GM23338 (cell line): ENCODE data around the gene AK3. TPM values are rescaled to one million over a fixed set of nuclear protein-coding genes. Genes with fewer than 3 reads are reported as not detected.

Experiments
- ATAC-seq: fragments of 200-7000 bp; cut with Tn5 transposase; 3 replicates; pipeline ENCODE4 v1.9.1; 2020
- DNase-seq: peaks from one replicate; pipeline ENCODE4 v3.0.0-alpha.2; 2015; ENCODE audit warnings: low spot score
- H2AFZ ChIP-seq: fragments of 200-600 bp; sonication (generic); 2 replicates; pipeline ENCODE4 v1.8.0; 2016; ENCODE audit warnings: antibody characterized with exemption, mild to moderate bottlenecking, moderate library complexity
- H3F3A ChIP-seq: fragments of 200-600 bp; sonication (generic); replicated peaks from 2 replicates; pipeline ENCODE4 v1.8.0; 2017; ENCODE audit warnings: antibody characterized with exemption, mixed run types, low read depth
- H3K27ac ChIP-seq: fragments of 200-600 bp; sonication (generic); 2 replicates; pipeline ENCODE4 v1.6.1; 2016; ENCODE audit warnings: low read depth
- H3K27me3 ChIP-seq: fragments of 200-600 bp; sonication (generic); 2 replicates; pipeline ENCODE4 v1.8.0; 2016; ENCODE audit warnings: mild to moderate bottlenecking, mixed run types, moderate library complexity; ENCODE audit not compliant: insufficient read depth
- H3K36me3 ChIP-seq: fragments of 200-600 bp; sonication (generic); 2 replicates; pipeline ENCODE4 v1.8.0; 2016; ENCODE audit warnings: mild to moderate bottlenecking; ENCODE audit not compliant: insufficient read depth
- H3K4me1 ChIP-seq: fragments of 200-600 bp; sonication (generic); 2 replicates; pipeline ENCODE4 v1.8.0; 2016; ENCODE audit warnings: mild to moderate bottlenecking, moderate library complexity; ENCODE audit not compliant: insufficient read depth
- H3K4me2 ChIP-seq: fragments of 200-600 bp; sonication (generic); 2 replicates; pipeline ENCODE4 v1.7.1; 2017; ENCODE audit warnings: mixed run types
- H3K4me3 ChIP-seq: fragments of 200-600 bp; sonication (generic); 2 replicates; pipeline ENCODE4 v1.6.1; 2016; ENCODE audit warnings: mixed run types
- H3K79me2 ChIP-seq: fragments of 200-600 bp; sonication (generic); replicated peaks from 2 replicates; pipeline ENCODE4 v1.8.0; 2017; ENCODE audit warnings: mild to moderate bottlenecking; ENCODE audit not compliant: insufficient read depth
- H3K9me2 ChIP-seq: fragments of 200-600 bp; sonication (generic); 2 replicates; pipeline ENCODE4 v1.8.0; 2017; ENCODE audit not compliant: insufficient read depth
- H4K20me1 ChIP-seq: fragments of 200-600 bp; sonication (generic); replicated peaks from 2 replicates; pipeline ENCODE4 v1.8.0; 2017; ENCODE audit warnings: mild to moderate bottlenecking; ENCODE audit not compliant: insufficient read depth
- H3K27ac Mint-ChIP-seq: 2 replicates; pipeline ENCODE4 v1.8.0; 2020; ENCODE audit warnings: inconsistent platforms, mild to moderate bottlenecking, moderate library complexity, mixed read lengths
- H3K27me3 Mint-ChIP-seq: 3 replicates; pipeline ENCODE4 v1.8.0; 2022; ENCODE audit warnings: low read depth, mild to moderate bottlenecking, moderate library complexity, mixed read lengths, inconsistent platforms; ENCODE audit not compliant: insufficient read depth, poor library complexity
- H3K36me3 Mint-ChIP-seq: 3 replicates; pipeline ENCODE4 v1.8.0; 2021; ENCODE audit warnings: low read depth, mild to moderate bottlenecking, inconsistent platforms, moderate library complexity, mixed read lengths
- H3K4me1 Mint-ChIP-seq: 3 replicates; pipeline ENCODE4 v1.8.0; 2020; ENCODE audit warnings: mild to moderate bottlenecking, inconsistent platforms, mixed read lengths
- H3K4me3 Mint-ChIP-seq: 3 replicates; pipeline ENCODE4 v1.8.0; 2021; ENCODE audit warnings: moderate library complexity, mild to moderate bottlenecking, inconsistent platforms, mixed read lengths
- H3K9me3 Mint-ChIP-seq: 3 replicates; pipeline ENCODE4 v1.8.0; 2020; ENCODE audit warnings: moderate library complexity, mild to moderate bottlenecking, inconsistent platforms, mixed read lengths
- EZH2phosphoT487 ChIP-seq: fragments of 200-600 bp; sonication (generic); IDR thresholded peaks from one replicate; pipeline ENCODE4 v1.8.1; 2018; ENCODE audit warnings: antibody characterized with exemption; ENCODE audit not compliant: unreplicated experiment
- JUNB ChIP-seq: IDR thresholded peaks from one replicate; pipeline ENCODE4 v1.6.1; 2016; ENCODE audit warnings: antibody characterized with exemption; ENCODE audit not compliant: unreplicated experiment
- POLR2AphosphoS5 ChIP-seq: IDR thresholded peaks from 2 replicates; pipeline ENCODE4 v1.6.1; 2016; ENCODE audit warnings: antibody characterized with exemption, low read depth
- STAT1 ChIP-seq: IDR thresholded peaks from one replicate; pipeline ENCODE4 v1.6.1; 2016; ENCODE audit warnings: antibody characterized with exemption; ENCODE audit not compliant: unreplicated experiment
- ZNF331 ChIP-seq: fragments of 250-450 bp; sonication (Bioruptor Pico); IDR thresholded peaks from 2 replicates; pipeline ENCODE4 v1.5.0; 2020; ENCODE audit warnings: low read depth, mild to moderate bottlenecking, moderate library complexity
- polyA plus RNA-seq: library from polyadenylated mRNA; unstranded; fragments of >200 nt; fragmentation: Nextera tagmentation; extraction: Ambion mirVana; gene quantifications from 2 replicates; pipeline ENCODE4 v1.2.1, GENCODE V29; 2016
- total RNA-seq: library from RNA; depleted of rRNA; stranded (reverse); fragments of >200 nt; shearing (Covaris generic); gene quantifications from 2 replicates; pipeline ENCODE4 v1.2.3, GENCODE V29; 2014
- TF ChIP-seq, protein P1 (sequence below): IDR thresholded peaks from one replicate; pipeline ENCODE4 v1.6.1; 2018; ENCODE audit warnings: antibody characterized with exemption; ENCODE audit not compliant: unreplicated experiment
- TF ChIP-seq, protein P2 (sequence below): IDR thresholded peaks from 2 replicates; pipeline ENCODE4 v1.6.1; 2016; ENCODE audit warnings: antibody characterized with exemption
- TF ChIP-seq, protein P3 (sequence below): fragments of 250-450 bp; sonication (Bioruptor Pico); IDR thresholded peaks from 2 replicates; pipeline ENCODE4 v1.5.0; 2020; ENCODE audit warnings: mild to moderate bottlenecking, moderate library complexity

AK3 gene
- total and polyA plus RNA-seq, 2 experiments from 2014 or later: 30.1 to 40.2 TPM

- Histone ChIP-seq H2AFZ (no peak overlapping the region), H3F3A (no peaks in the 10 kb centered on the region), H4K20me1 (no peaks in the 10 kb centered on the region), H3K4me1 (no peaks in the 10 kb centered on the region), H3K27ac (no peak overlapping the region), H3K36me3 (peaks cover 18% of the 10 kb centered on the region), H3K79me2 (no peaks in the 10 kb centered on the region; the same call in 1 of the 2 replicates), H3K4me3 (no peak overlapping the region), H3K27me3 (no peaks in the 10 kb centered on the region), H3K4me2 (no peak overlapping the region), H3K9me2 (no peaks in the 10 kb centered on the region)
- Mint-ChIP-seq H3K36me3 (peaks cover 37% of the 10 kb centered on the region; the same call in 2 of the 3 replicates), H3K9me3 (no peaks in the 10 kb centered on the region), H3K27me3 (no peaks in the 10 kb centered on the region), H3K4me3 (no peak overlapping the region), H3K27ac (no peak overlapping the region), H3K4me1 (no peaks in the 10 kb centered on the region)
- no peak for ATAC-seq
- no peak for DNase-seq
- TF ChIP-seq POLR2AphosphoS5: no peak
- TF ChIP-seq STAT1: no peak
- no peak for TF ChIP-seq JUNB
- TF ChIP-seq, protein P1, sequence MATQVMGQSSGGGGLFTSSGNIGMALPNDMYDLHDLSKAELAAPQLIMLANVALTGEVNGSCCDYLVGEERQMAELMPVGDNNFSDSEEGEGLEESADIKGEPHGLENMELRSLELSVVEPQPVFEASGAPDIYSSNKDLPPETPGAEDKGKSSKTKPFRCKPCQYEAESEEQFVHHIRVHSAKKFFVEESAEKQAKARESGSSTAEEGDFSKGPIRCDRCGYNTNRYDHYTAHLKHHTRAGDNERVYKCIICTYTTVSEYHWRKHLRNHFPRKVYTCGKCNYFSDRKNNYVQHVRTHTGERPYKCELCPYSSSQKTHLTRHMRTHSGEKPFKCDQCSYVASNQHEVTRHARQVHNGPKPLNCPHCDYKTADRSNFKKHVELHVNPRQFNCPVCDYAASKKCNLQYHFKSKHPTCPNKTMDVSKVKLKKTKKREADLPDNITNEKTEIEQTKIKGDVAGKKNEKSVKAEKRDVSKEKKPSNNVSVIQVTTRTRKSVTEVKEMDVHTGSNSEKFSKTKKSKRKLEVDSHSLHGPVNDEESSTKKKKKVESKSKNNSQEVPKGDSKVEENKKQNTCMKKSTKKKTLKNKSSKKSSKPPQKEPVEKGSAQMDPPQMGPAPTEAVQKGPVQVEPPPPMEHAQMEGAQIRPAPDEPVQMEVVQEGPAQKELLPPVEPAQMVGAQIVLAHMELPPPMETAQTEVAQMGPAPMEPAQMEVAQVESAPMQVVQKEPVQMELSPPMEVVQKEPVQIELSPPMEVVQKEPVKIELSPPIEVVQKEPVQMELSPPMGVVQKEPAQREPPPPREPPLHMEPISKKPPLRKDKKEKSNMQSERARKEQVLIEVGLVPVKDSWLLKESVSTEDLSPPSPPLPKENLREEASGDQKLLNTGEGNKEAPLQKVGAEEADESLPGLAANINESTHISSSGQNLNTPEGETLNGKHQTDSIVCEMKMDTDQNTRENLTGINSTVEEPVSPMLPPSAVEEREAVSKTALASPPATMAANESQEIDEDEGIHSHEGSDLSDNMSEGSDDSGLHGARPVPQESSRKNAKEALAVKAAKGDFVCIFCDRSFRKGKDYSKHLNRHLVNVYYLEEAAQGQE: no peak
- TF ChIP-seq, protein P2, sequence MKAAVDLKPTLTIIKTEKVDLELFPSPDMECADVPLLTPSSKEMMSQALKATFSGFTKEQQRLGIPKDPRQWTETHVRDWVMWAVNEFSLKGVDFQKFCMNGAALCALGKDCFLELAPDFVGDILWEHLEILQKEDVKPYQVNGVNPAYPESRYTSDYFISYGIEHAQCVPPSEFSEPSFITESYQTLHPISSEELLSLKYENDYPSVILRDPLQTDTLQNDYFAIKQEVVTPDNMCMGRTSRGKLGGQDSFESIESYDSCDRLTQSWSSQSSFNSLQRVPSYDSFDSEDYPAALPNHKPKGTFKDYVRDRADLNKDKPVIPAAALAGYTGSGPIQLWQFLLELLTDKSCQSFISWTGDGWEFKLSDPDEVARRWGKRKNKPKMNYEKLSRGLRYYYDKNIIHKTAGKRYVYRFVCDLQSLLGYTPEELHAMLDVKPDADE: no peak
- no peak for TF ChIP-seq ZNF331 (CRISPR knock-in tag)
- no peak for TF ChIP-seq EZH2phosphoT487
- TF ChIP-seq, protein P3, sequence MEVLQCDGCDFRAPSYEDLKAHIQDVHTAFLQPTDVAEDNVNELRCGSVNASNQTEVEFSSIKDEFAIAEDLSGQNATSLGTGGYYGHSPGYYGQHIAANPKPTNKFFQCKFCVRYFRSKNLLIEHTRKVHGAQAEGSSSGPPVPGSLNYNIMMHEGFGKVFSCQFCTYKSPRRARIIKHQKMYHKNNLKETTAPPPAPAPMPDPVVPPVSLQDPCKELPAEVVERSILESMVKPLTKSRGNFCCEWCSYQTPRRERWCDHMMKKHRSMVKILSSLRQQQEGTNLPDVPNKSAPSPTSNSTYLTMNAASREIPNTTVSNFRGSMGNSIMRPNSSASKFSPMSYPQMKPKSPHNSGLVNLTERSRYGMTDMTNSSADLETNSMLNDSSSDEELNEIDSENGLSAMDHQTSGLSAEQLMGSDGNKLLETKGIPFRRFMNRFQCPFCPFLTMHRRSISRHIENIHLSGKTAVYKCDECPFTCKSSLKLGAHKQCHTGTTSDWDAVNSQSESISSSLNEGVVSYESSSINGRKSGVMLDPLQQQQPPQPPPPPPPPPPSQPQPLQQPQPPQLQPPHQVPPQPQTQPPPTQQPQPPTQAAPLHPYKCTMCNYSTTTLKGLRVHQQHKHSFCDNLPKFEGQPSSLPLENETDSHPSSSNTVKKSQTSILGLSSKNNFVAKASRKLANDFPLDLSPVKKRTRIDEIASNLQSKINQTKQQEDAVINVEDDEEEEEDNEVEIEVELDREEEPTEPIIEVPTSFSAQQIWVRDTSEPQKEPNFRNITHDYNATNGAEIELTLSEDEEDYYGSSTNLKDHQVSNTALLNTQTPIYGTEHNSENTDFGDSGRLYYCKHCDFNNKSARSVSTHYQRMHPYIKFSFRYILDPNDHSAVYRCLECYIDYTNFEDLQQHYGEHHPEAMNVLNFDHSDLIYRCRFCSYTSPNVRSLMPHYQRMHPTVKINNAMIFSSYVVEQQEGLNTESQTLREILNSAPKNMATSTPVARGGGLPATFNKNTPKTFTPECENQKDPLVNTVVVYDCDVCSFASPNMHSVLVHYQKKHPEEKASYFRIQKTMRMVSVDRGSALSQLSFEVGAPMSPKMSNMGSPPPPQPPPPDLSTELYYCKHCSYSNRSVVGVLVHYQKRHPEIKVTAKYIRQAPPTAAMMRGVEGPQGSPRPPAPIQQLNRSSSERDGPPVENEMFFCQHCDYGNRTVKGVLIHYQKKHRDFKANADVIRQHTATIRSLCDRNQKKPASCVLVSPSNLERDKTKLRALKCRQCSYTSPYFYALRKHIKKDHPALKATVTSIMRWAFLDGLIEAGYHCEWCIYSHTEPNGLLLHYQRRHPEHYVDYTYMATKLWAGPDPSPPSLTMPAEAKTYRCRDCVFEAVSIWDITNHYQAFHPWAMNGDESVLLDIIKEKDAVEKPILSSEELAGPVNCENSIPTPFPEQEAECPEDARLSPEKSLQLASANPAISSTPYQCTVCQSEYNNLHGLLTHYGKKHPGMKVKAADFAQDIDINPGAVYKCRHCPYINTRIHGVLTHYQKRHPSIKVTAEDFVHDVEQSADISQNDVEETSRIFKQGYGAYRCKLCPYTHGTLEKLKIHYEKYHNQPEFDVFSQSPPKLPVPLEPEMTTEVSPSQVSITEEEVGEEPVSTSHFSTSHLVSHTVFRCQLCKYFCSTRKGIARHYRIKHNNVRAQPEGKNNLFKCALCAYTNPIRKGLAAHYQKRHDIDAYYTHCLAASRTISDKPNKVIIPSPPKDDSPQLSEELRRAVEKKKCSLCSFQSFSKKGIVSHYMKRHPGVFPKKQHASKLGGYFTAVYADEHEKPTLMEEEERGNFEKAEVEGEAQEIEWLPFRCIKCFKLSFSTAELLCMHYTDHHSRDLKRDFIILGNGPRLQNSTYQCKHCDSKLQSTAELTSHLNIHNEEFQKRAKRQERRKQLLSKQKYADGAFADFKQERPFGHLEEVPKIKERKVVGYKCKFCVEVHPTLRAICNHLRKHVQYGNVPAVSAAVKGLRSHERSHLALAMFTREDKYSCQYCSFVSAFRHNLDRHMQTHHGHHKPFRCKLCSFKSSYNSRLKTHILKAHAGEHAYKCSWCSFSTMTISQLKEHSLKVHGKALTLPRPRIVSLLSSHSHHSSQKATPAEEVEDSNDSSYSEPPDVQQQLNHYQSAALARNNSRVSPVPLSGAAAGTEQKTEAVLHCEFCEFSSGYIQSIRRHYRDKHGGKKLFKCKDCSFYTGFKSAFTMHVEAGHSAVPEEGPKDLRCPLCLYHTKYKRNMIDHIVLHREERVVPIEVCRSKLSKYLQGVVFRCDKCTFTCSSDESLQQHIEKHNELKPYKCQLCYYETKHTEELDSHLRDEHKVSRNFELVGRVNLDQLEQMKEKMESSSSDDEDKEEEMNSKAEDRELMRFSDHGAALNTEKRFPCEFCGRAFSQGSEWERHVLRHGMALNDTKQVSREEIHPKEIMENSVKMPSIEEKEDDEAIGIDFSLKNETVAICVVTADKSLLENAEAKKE: no peak
These were observed 40.1 kb downstream of the AK3 start for GRCh38 chr9:4700932-4701331.
